ENCODE measurements around the gene TMEM229B. TPM values are rescaled to one million over a fixed set of nuclear protein-coding genes. Genes with fewer than 3 reads are reported as not detected.

Gene TMEM229B
- total RNA-seq, 1 experiment from 2014 or later = not detected

DNA sequence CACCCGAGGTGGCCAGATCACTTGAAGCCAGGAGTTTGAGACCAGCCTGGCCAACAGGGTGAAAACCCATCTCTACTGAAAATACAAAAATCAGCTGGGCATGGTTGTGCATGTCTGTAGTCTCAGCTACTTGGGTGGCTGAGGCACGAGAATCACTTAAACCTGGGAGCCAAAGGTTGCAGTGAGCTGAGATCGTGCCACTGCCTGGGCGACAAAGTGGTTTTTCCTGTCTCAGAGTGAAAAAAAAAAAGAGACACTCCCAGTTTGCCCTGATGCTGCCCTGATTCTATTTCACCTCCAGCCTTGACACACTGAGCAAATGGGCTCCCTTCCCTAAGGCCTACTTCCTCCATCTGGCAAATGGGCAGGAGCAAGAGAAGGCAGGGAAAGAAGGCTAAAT is 48.0 kb downstream of the TMEM229B start:
- Histone ChIP-seq H3K4me1 (no peaks in the 10 kb centered on the region), H3K27ac (no peak overlapping the region), H3K36me3 (no peaks in the 10 kb centered on the region), H3K27me3 (no peaks in the 10 kb centered on the region), H3K4me3 (no peak overlapping the region), H3K9me3 (replicated peaks) (no peaks in the 10 kb centered on the region)
- no peak for DNase-seq

- Histone ChIP-seq H3K27me3 (no peaks in the 10 kb centered on the region), H3K4me3 (no peak overlapping the region), H3K9me3 (replicated peaks) (no peaks in the 10 kb centered on the region), H3K4me1 (no peaks in the 10 kb centered on the region), H3K36me3 (no peaks in the 10 kb centered on the region), H3K27ac (no peak overlapping the region)
- no peak for DNase-seq
These were observed 49.6 kb downstream of the TMEM229B start for GRCh38 chr14:67438969-67439368.

DNA sequence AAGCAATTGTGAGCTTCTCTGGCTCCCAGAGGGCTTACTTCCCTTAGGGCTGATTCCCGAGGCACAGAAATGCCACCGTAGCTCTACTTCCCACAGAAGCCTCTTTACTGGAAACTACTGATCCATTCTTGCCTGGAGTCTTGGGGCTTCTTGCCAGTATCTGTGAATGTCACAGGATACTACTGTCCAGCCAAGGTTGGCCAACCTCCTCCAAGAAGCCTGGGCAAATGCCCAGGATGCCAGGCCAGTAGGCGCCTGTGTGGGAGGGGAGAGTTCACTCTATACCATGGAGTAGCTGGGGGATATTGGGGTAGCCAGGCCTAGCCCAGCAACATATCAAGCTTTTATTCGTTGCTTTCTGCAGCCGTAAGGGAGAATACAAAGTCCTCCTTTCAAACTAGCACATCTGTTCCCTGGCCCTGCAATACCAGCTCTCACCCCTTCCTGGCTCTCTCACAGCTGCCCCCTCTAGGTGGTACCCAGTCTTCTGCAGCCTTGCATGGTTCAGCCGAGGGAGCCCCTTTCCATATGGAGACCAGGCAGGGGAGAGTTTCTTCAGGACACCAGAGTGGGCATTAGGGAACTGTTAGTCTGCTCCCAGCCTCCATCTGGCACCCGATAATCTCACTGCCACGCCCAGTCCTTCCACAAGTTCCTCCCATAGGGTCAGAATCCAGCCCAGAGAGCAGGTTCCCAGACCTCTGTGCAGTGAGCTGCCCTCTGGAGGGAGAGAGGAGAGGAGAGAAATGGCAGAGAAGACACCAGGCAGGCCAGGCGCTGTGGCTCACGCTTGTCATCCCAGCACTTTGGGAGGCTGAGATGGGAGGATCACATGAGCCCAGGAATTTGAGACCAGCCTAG is 52.3 kb downstream of the TMEM229B start:
- Histone ChIP-seq H3K9me3 (replicated peaks) (no peaks in the 10 kb centered on the region), H3K36me3 (no peaks in the 10 kb centered on the region), H3K4me3 (no peak overlapping the region), H3K4me1 (no peaks in the 10 kb centered on the region), H3K27ac (no peak overlapping the region), H3K27me3 (no peaks in the 10 kb centered on the region; the same call in 1 of the 2 replicates)
- DNase-seq = no peak

DNA sequence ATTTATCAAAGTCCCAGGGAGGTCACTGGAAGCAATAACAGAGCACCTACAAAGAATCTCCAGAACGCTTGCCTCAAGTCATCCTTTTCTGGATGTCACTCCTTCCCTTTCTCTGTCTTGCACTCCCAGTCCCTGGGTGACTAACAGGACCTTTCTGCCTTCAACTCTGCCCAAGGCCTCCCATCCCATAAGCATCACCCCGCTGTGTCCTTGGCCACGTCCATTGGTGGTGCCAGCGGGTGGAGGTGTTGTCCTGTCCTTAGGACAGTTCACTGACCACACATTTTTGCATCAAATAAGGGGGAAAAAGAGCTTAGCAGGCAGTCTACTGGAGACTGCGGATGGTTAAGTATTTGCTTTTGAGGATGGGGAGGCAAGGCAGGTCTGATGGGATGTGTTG is 52.9 kb downstream of the TMEM229B start:
- H3K27ac ChIP-seq = no peak overlapping the region
- no peaks in the 10 kb centered on the region for H3K4me1 ChIP-seq
- no peak for DNase-seq
- no peaks in the 10 kb centered on the region; the same call in 1 of the 2 replicates for H3K27me3 ChIP-seq
- H3K36me3 ChIP-seq = no peaks in the 10 kb centered on the region
- no peak overlapping the region for H3K4me3 ChIP-seq
- no peaks in the 10 kb centered on the region for H3K9me3 ChIP-seq (replicated peaks)

DNA sequence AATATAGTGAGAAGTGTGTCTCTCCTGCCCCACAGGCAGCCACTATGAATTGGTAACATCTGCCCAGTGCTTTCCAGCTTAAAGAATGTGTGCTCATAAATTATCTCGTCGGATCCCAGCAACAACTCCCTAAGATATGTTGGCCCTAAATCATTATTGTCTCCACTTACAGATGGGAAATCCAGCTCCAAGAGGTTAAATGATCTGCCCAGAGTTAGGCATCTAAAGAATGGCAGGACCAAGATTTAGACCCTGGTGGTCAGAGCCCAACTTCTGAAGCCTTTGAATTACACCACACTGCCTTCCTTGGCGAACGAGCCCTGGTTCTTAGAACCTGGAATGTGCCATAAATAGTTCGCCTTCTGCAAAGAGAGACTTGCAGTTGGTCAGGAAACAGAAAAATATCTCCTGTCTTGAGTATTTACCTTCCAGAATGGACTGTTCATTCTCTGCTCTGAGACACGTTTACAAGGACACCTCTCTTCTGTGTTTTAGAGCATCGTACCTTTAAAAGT is 56.4 kb downstream of the TMEM229B start:
- Histone ChIP-seq H3K9me3 (replicated peaks) (no peaks in the 10 kb centered on the region), H3K27ac (no peak overlapping the region), H3K4me3 (no peak overlapping the region), H3K4me1 (no peaks in the 10 kb centered on the region; the same call in 1 of the 2 replicates), H3K27me3 (no peaks in the 10 kb centered on the region; the same call in 1 of the 2 replicates), H3K36me3 (no peaks in the 10 kb centered on the region)
- no peak for DNase-seq

DNA sequence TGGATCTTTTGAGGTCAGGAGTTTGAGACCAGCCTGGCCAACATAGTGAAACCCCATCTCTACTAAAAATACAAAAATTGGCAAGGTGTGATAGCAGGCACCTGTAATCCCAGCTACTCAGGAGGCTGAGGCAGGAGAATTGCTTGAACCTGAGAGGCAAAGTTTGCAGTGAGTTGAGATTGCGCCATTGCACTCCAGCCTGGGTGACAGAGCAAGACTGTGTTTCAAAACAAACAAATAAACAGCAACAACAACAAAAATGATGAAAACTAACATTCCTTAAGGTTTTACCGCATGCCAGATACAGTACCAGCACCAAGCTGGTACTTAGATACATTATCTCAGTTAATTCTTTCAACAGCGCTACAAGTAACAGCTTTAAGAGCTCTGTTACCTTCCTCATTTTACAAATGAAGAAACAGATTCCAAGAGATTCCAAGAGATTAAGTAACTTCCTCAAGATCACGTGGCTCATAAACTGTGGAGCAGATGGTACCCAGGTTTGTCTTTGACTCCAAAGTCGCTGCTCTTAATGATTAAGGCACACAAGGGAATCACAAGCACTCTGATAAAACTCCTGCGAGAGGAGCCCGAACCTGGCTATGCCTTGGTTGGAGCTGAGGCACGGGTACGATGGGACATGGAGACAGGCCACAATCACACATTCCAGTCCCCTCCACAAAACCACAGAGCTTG is 58.9 kb downstream of the TMEM229B start:
- H3K4me1 ChIP-seq = no peaks in the 10 kb centered on the region; the same call in 1 of the 2 replicates
- H3K4me3 ChIP-seq = no peak overlapping the region
- DNase-seq = no peak
- no peaks in the 10 kb centered on the region for H3K36me3 ChIP-seq
- H3K9me3 ChIP-seq (replicated peaks) = no peaks in the 10 kb centered on the region
- no peaks in the 10 kb centered on the region; the same call in 1 of the 2 replicates for H3K27me3 ChIP-seq
- no peak overlapping the region for H3K27ac ChIP-seq

GRCh38 chr14:67428501-67429031 is 60.0 kb downstream of the TMEM229B start:
- H3K9me3 ChIP-seq (replicated peaks) = no peaks in the 10 kb centered on the region
- H3K27me3 ChIP-seq = no peaks in the 10 kb centered on the region; the same call in 1 of the 2 replicates
- no peak overlapping the region for H3K4me3 ChIP-seq
- no peak for DNase-seq
- H3K36me3 ChIP-seq = no peaks in the 10 kb centered on the region
- H3K27ac ChIP-seq = no peak overlapping the region
- H3K4me1 ChIP-seq = no peaks in the 10 kb centered on the region; the same call in 1 of the 2 replicates

DNA sequence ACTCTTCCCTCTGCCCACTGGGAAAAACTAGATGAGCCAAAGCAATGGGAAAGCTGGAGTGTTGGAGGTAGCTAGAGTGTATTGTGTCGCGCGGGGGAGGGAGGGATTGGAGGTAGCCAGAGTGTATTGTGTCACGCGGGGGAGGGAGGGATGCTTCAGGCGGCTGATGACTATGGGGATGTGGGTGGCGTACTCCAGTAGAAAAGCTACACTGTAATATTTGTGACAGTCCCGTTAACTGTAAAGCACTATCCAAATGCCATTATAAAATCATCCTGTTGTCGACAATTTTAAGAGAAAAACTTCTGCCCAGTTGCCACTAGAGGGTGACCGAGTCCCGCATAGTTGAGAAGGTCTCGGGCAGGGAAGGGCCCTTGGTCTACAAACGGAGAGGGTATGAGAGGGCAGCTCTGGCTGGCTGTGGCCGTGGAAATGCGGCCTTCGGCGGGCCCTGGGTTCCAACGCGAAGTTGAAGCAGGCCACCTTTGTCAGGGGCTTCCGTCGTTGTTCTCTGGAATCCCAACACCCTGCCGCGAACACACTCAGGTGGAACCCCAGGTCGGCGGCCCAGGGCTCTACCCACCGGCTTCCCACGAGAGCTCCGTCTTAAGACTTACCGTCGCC is 61.4 kb downstream of the TMEM229B start:
- DNase-seq = peak; percentile 77 to 87
- H3K27me3 ChIP-seq = no peaks in the 10 kb centered on the region
- H3K9me3 ChIP-seq (replicated peaks) = no peaks in the 10 kb centered on the region
- no peak overlapping the region for H3K27ac ChIP-seq
- H3K4me3 ChIP-seq = no peak overlapping the region; the same call in 1 of the 2 replicates
- no peaks in the 10 kb centered on the region; the same call in 1 of the 2 replicates for H3K4me1 ChIP-seq
- H3K36me3 ChIP-seq = no peaks in the 10 kb centered on the region

DNA sequence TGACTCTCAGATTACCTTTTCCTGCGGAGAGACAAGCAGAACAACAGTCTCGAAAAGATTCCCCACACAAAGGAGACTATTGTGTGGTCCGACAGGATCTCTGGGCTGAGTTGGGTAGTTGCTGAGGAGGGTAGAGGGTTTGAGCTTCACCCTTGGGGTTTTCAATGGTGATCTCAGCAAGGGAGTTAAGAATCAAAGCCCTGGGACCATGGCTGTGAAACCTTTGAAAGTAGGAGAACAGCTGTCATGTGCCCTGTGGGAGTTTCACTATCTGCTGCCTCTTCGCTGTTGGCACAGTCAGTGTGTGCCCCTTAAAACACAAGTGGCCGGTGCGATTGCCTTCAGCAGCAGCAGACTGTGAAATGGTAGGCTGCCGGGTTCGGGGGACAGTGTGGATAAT is 62.4 kb downstream of the TMEM229B start:
- no peaks in the 10 kb centered on the region for H3K27me3 ChIP-seq
- no peaks in the 10 kb centered on the region; the same call in 1 of the 2 replicates for H3K4me1 ChIP-seq
- peak overlapping the region; percentile 20 for H3K4me3 ChIP-seq
- peak; percentile 70 to 87 for DNase-seq
- H3K36me3 ChIP-seq = no peaks in the 10 kb centered on the region
- no peaks in the 10 kb centered on the region for H3K9me3 ChIP-seq (replicated peaks)
- no peak overlapping the region for H3K27ac ChIP-seq

- H3K36me3 ChIP-seq = no peaks in the 10 kb centered on the region
- H3K9me3 ChIP-seq (replicated peaks) = no peaks in the 10 kb centered on the region
- H3K27ac ChIP-seq = no peak overlapping the region
- no peak for DNase-seq
- H3K4me1 ChIP-seq = no peaks in the 10 kb centered on the region; the same call in 1 of the 2 replicates
- no peaks in the 10 kb centered on the region for H3K27me3 ChIP-seq
- H3K4me3 ChIP-seq = no peak overlapping the region
These were observed 62.9 kb downstream of the TMEM229B start for GRCh38 chr14:67425608-67426007.

- H3K9me3 ChIP-seq (replicated peaks) = no peaks in the 10 kb centered on the region
- no peaks in the 10 kb centered on the region for H3K27me3 ChIP-seq
- no peak for DNase-seq
- H3K27ac ChIP-seq = no peak overlapping the region
- no peaks in the 10 kb centered on the region; the same call in 1 of the 2 replicates for H3K4me1 ChIP-seq
- no peaks in the 10 kb centered on the region for H3K36me3 ChIP-seq
- H3K4me3 ChIP-seq = no peak overlapping the region
These were observed 64.0 kb downstream of the TMEM229B start for GRCh38 chr14:67424539-67424938.

- Histone ChIP-seq H3K27me3 (no peaks in the 10 kb centered on the region), H3K9me3 (replicated peaks) (no peaks in the 10 kb centered on the region), H3K36me3 (no peaks in the 10 kb centered on the region), H3K4me3 (no peak overlapping the region), H3K27ac (no peak overlapping the region), H3K4me1 (no peaks in the 10 kb centered on the region; the same call in 1 of the 2 replicates)
- DNase-seq = no peak
These were observed 65.1 kb downstream of the TMEM229B start for GRCh38 chr14:67423424-67423823.

DNA sequence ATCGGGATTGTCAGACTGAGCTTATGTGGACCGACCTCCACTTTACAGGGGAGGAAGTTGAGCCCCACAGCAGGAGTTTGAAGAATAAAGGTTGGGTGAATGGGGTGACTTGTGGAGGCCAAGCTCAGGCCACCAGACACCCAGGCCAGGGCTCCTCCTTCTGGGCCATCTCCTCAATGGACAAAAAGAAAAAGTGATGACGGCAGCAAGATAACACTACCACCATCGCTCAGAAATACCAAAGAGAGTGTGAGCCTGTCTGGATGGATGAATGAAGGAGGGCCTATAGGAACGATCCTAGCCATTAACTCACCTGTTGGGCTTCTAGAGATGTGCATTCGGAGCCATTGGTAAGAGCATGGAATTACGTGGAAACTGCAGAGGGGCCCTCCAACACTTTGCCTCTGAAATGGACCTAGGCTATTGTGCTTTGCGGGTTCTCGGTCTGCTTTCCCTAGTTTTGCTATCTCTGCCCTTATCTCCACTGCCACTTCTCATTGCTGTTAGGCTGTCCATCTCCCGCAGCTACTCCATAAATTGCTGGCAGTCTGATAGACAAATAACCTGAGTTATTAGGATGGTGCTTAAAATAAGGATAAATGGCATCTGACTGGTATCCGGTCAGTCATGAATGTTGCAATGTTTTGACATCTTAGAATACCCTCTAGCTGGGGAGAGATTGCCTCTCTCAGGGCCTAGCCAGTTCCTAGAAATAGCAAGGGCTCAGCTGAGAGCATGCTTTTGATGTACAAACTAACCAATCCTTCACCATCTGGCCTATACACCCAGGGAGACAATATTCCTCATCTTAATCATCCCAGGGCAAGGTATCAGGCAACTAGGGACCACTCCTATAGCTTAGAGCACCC is 66.9 kb downstream of the TMEM229B start:
- no peaks in the 10 kb centered on the region for H3K27me3 ChIP-seq

More for the DNA sequence above, 66.9 kb downstream of the TMEM229B start:
- H3K4me1 ChIP-seq = no peaks in the 10 kb centered on the region
- no peaks in the 10 kb centered on the region for H3K36me3 ChIP-seq
- no peak for DNase-seq
- no peaks in the 10 kb centered on the region for H3K9me3 ChIP-seq (replicated peaks)
- H3K27ac ChIP-seq = no peak overlapping the region
- no peak overlapping the region for H3K4me3 ChIP-seq

Data from SJCRH30 (cell line).